Measurements from ENCODE around the gene GSC.

DNA sequence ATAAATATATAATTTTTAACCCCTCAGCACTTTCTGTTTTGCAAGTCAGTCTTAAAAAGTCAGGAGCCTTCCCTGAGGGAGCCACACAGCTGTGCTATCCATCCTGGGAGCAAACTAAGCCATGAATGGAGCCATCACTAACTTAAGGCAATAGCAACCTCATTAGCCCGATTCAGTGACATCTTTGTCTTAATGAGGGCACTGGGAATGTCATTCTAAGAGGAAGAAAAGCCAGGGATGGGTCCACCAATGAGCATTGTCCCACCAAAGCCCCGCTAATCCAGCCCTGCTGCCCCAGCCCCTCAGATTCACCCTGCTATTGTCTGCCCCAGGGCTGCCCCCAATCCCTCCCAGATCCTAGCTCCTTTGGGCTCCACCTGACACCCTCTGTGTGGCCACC is 19.5 kb downstream of the GSC start:
- TF ChIP-seq EZH2 (IDR thresholded peaks at IDR 0.05; ENCODE audit: insufficient read depth, low read length), result no peak
- TF ChIP-seq, protein P1, sequence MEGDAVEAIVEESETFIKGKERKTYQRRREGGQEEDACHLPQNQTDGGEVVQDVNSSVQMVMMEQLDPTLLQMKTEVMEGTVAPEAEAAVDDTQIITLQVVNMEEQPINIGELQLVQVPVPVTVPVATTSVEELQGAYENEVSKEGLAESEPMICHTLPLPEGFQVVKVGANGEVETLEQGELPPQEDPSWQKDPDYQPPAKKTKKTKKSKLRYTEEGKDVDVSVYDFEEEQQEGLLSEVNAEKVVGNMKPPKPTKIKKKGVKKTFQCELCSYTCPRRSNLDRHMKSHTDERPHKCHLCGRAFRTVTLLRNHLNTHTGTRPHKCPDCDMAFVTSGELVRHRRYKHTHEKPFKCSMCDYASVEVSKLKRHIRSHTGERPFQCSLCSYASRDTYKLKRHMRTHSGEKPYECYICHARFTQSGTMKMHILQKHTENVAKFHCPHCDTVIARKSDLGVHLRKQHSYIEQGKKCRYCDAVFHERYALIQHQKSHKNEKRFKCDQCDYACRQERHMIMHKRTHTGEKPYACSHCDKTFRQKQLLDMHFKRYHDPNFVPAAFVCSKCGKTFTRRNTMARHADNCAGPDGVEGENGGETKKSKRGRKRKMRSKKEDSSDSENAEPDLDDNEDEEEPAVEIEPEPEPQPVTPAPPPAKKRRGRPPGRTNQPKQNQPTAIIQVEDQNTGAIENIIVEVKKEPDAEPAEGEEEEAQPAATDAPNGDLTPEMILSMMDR (IDR thresholded peaks at IDR 0.05; ENCODE audit: insufficient read depth, low read depth, low read length), result no peak

Measured in astrocyte (in vitro differentiated cells and primary cell).